GM10248 (cell line): Measurements from ENCODE around the gene TNN.

Experiments
- CTCF ChIA-PET: fragments of 300-600 bp; sonication (Branson Sonifier 250); formaldehyde crosslinking; extraction: SDS; loops from one replicate; lab custom pipeline; 2021; ENCODE audit warnings: antibody characterized with exemption; lab: Yijun Ruan, JAX
- POLR2A ChIA-PET: fragments of 350-650 bp; sonication (Branson Sonifier 250); formaldehyde crosslinking; extraction: SDS; loops from one replicate; lab custom pipeline; 2020; ENCODE audit warnings: antibody characterized with exemption; lab: Yijun Ruan, JAX
- DNase-seq: peaks from one replicate; pipeline ENCODE4 v3.0.0; 2012; ENCODE audit errors: extremely low spot score
- CTCF ChIP-seq: IDR thresholded peaks from 2 replicates; pipeline ENCODE4 v1.5.1; 2012; ENCODE audit warnings: mild to moderate bottlenecking, low read depth; ENCODE audit errors: extremely low read depth, missing control alignments, control extremely low read depth

Gene TNN

GRCh38 chr1:175146529-175147213 lies 79.0 kb downstream of the TNN start:
- ChIA-PET POLR2A (interaction anchor here (0.6 to 0.7 kb wide), 2 partner anchors 21 to 221 kb away, joined by 3 to 5 read pairs; no protein-coding TSS in a partner anchor), CTCF (interaction anchor here (0.6 to 18.0 kb wide), 47 partner anchors 9 to 475 kb away, joined by 3 to 431 read pairs (median 4); partner anchors contain the start of gene MRPS14)
- TF ChIP-seq CTCF = peak; percentile 95
- peak; percentile 82 for DNase-seq

DNA sequence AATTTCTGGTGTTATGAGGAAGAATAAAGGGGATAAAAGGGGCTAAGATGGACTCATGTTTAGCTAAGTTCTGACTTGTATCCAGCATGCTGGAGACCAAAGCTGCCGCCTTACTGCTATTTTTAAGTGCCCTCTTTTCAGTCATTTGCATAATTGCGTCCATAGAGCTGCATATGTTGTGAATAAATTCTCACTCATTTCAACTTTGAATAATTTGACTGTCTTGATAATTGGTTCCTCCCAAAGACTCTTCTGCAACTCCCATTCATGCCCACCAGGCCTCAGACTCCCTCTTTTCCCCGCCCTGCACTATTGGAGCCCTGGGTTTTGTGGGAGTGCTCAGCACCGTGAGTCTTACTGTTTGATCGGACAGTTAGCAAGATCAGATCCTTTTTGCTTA lies 79.9 kb downstream of the TNN start:
- POLR2A ChIA-PET = interaction anchor here (0.7 kb wide), 1 partner anchor 220 kb away, joined by 5 read pairs; no protein-coding TSS in a partner anchor
- no peak for DNase-seq
- TF ChIP-seq CTCF = no peak
- CTCF ChIA-PET = interaction anchor here (0.6 to 18.0 kb wide), 18 partner anchors 8 to 474 kb away, joined by 3 to 431 read pairs (median 10); no protein-coding TSS in a partner anchor

- TF ChIP-seq CTCF = no peak
- POLR2A ChIA-PET = no interaction called here
- DNase-seq = no peak
- CTCF ChIA-PET = interaction anchor here (1.0 to 18.0 kb wide), 10 partner anchors 8 to 473 kb away, joined by 3 to 431 read pairs (median 40); partner anchors contain the start of gene KIAA0040
Measured at GRCh38 chr1:175148068-175148467, 80.4 kb downstream of the TNN start.

DNA sequence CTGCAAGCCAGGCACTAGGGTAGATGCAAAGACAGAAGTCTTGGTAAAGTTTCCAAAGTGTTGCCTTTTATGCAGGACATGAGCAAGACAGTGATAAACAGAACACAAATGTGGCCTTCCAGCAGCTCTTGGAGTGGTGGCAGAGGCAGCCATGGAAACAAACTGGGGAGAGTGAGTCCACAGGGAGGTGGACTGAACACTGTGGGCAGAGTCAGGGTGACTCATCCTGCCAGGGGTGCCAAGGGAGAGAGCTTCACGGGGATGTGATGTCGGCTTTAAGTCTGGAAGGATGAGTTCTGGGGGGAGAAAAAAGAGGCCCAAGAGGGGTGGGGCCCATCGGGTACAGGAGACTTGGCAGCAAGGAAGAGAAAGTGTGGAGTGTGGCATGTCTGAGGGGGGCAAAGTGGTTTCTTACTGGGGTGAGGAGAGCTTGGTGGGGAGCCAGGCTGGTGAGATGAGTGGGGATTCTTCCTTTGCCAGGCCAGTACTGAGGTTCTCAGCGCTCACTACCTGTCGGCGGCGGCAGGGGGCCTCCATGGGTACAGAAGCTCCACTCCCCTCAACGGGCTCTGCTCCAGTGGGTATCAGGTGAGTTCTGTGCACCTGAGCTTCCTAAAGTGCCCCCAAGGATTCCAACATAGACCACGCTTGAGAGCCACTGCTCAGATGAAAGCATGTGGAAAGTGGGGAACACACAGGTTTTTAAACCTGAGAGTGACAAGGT lies 83.1 kb downstream of the TNN start:
- TF ChIP-seq CTCF = no peak
- CTCF ChIA-PET = interaction anchor here (0.6 to 18.0 kb wide), 33 partner anchors 11 to 707 kb away, joined by 3 to 431 read pairs (median 7); partner anchors contain the start of gene KIAA0040
- POLR2A ChIA-PET = no interaction called here
- no peak for DNase-seq

GRCh38 chr1:175152006-175152652 lies 84.5 kb downstream of the TNN start:
- peak; percentile 75 for DNase-seq
- ChIA-PET POLR2A (interaction anchor here (0.5 kb wide), 1 partner anchor 22 kb away, joined by 3 read pairs; no protein-coding TSS in a partner anchor), CTCF (interaction anchor here (0.6 to 18.0 kb wide), 71 partner anchors 9 to 1729 kb away, joined by 3 to 431 read pairs (median 4); partner anchors contain the start of genes KIAA0040 and TNR)
- peak; percentile 87 for TF ChIP-seq CTCF
